SU-DHL-6 (cell line): Measurements from ENCODE around the gene RFFL.

Experiments used
- H2AFZ ChIP-seq: fragments of 200-600 bp; sonication (generic); 2 replicates; pipeline ENCODE4 v1.6.1; 2014; ENCODE audit warnings: low read depth, mild to moderate bottlenecking, moderate library complexity, mixed read lengths, antibody characterized with exemption, low read length; ENCODE audit not compliant: severe bottlenecking
- H3F3A ChIP-seq: fragments of 200-600 bp; shearing (Covaris generic); 2 replicates; pipeline ENCODE4 v1.6.0; 2016; ENCODE audit warnings: antibody characterized with exemption, mild to moderate bottlenecking; ENCODE audit not compliant: insufficient read depth
- H3K27ac ChIP-seq: fragments of 200-600 bp; sonication (generic); 2 replicates; pipeline ENCODE4 v1.5.1; 2016; ENCODE audit warnings: low read depth, mild to moderate bottlenecking, low read length, moderate library complexity, mixed read lengths
- H3K27me3 ChIP-seq: fragments of 200-600 bp; sonication (generic), shearing (Covaris generic); 2 replicates; pipeline ENCODE4 v1.6.0; 2014; ENCODE audit warnings: mild to moderate bottlenecking, low read length
- H3K36me3 ChIP-seq: fragments of 200-600 bp; sonication (generic); 2 replicates; pipeline ENCODE4 v1.6.1; 2014; ENCODE audit warnings: mild to moderate bottlenecking, low read length, mixed read lengths
- H3K4me2 ChIP-seq: fragments of 300-600, 200-600 bp; shearing (Covaris generic), sonication (generic); 2 replicates; pipeline ENCODE4 v1.6.0; 2014; ENCODE audit warnings: low read length, low read depth, mild to moderate bottlenecking; ENCODE audit not compliant: poor library complexity, severe bottlenecking
- H3K4me3 ChIP-seq: fragments of 200-600 bp; sonication (generic); 2 replicates; pipeline ENCODE4 v1.5.1; 2014; ENCODE audit warnings: antibody characterized with exemption, low read length, mild to moderate bottlenecking, mixed read lengths; ENCODE audit not compliant: insufficient read depth, poor library complexity, severe bottlenecking
- H3K79me2 ChIP-seq: fragments of 200-600 bp; sonication (generic); 2 replicates; pipeline ENCODE4 v1.6.1; 2014; ENCODE audit warnings: mild to moderate bottlenecking, low read length, moderate library complexity; ENCODE audit not compliant: insufficient read depth
- H3K9ac ChIP-seq: fragments of 200-600 bp; sonication (generic); 2 replicates; pipeline ENCODE4 v1.7.0; 2014; ENCODE audit warnings: mild to moderate bottlenecking, low read length
- H3K9me2 ChIP-seq: fragments of 200-600 bp; sonication (generic); replicated peaks from 2 replicates; pipeline ENCODE4 v1.6.1; 2014; ENCODE audit warnings: low read length; ENCODE audit not compliant: insufficient read depth
- H3K9me3 ChIP-seq: fragments of 200-600 bp; sonication (generic); 2 replicates; pipeline ENCODE4 v1.6.1; 2014; ENCODE audit warnings: low read length, mixed read lengths; ENCODE audit not compliant: insufficient read depth
- H4K20me1 ChIP-seq: fragments of 200-600 bp; sonication (generic); 2 replicates; pipeline ENCODE4 v1.6.1; 2014; ENCODE audit warnings: low read depth, mild to moderate bottlenecking, antibody characterized with exemption, low read length, moderate library complexity, mixed read lengths
- CTCF ChIP-seq: fragments of 200-600 bp; sonication (generic); IDR thresholded peaks from one replicate; pipeline ENCODE4 v1.5.1; 2017; ENCODE audit warnings: antibody characterized with exemption, mild to moderate bottlenecking, low read length, moderate library complexity; ENCODE audit not compliant: insufficient read depth, poor library complexity, severe bottlenecking
- EZH2phosphoT487 ChIP-seq: fragments of 200-600 bp; sonication (generic), shearing (Covaris generic); conservative IDR thresholded peaks from 2 replicates; pipeline ENCODE4 v1.6.1; 2018; ENCODE audit warnings: mild to moderate bottlenecking, antibody characterized with exemption, low read length, moderate library complexity, mixed read lengths

The RFFL gene

GRCh38 chr17:35051579-35052240, 11.8 kb downstream of the RFFL start:
- Histone ChIP-seq H3K9ac (no peak overlapping the region), H3K4me3 (no peak overlapping the region), H3F3A (no peaks in the 10 kb centered on the region), H2AFZ (no peak overlapping the region), H3K79me2 (no peaks in the 10 kb centered on the region), H3K9me3 (no peaks in the 10 kb centered on the region), H3K27ac (no peak overlapping the region), H3K36me3 (no peaks in the 10 kb centered on the region), H3K4me2 (peak overlapping the region; percentile 26), H3K9me2 (no peaks in the 10 kb centered on the region), H3K27me3 (no peaks in the 10 kb centered on the region), H4K20me1 (no peaks in the 10 kb centered on the region)
- TF ChIP-seq CTCF (no peak), EZH2phosphoT487 (no peak)

- Histone ChIP-seq H3K9ac (no peak overlapping the region), H2AFZ (no peak overlapping the region), H3K79me2 (no peaks in the 10 kb centered on the region), H3K9me3 (no peaks in the 10 kb centered on the region), H3K9me2 (no peaks in the 10 kb centered on the region), H3K36me3 (no peaks in the 10 kb centered on the region), H3K27ac (no peak overlapping the region), H3F3A (no peaks in the 10 kb centered on the region), H3K4me3 (no peak overlapping the region), H3K27me3 (no peaks in the 10 kb centered on the region), H3K4me2 (peak overlapping the region; percentile 26), H4K20me1 (no peaks in the 10 kb centered on the region)
- TF ChIP-seq CTCF (no peak), EZH2phosphoT487 (no peak)
Observed at GRCh38 chr17:35051183-35051578, 12.3 kb downstream of the RFFL start.

- TF ChIP-seq CTCF (no peak), EZH2phosphoT487 (no peak)
- Histone ChIP-seq H3K27ac (no peak overlapping the region), H3K4me2 (no peak overlapping the region), H3K9ac (no peak overlapping the region), H3F3A (no peaks in the 10 kb centered on the region), H3K36me3 (no peaks in the 10 kb centered on the region), H3K27me3 (no peaks in the 10 kb centered on the region), H4K20me1 (no peaks in the 10 kb centered on the region), H3K9me2 (no peaks in the 10 kb centered on the region), H3K79me2 (no peaks in the 10 kb centered on the region), H3K9me3 (no peaks in the 10 kb centered on the region), H2AFZ (no peak overlapping the region), H3K4me3 (no peak overlapping the region)
Observed at GRCh38 chr17:35050170-35050569, 13.3 kb downstream of the RFFL start.
